Kidney (tissue), 14 donors: ENCODE data around the gene IL4I1. TPM values are rescaled to one million over a fixed set of nuclear protein-coding genes. Genes with fewer than 3 reads are reported as not detected.

Experiments used
- DNase-seq, 5 donors: peaks; one replicate each; pipeline ENCODE4 v3.0.0-alpha.2; 2013 to 2020
- FAIRE-seq: peaks from 2 replicates; lab custom pipeline; 2012; peaks lifted over from hg19 to GRCh38; lab: Jason Lieb, UNC
- H3K27ac ChIP-seq, 2 donors: one replicate each; pipeline ENCODE4 v1.7.0; 2013; ENCODE audit warnings: low read depth in 2 of 2, low read length in 2 of 2, inconsistent platforms in 1 of 2
- H3K27me3 ChIP-seq: one replicate; pipeline ENCODE4 v1.7.1; 2013; ENCODE audit warnings: low read length, inconsistent platforms; ENCODE audit not compliant: control insufficient read depth, insufficient read depth
- H3K36me3 ChIP-seq, 3 donors: one replicate each; pipeline versions ENCODE4 v1.7.0 to v1.7.1; 2013; ENCODE audit warnings: low read length in 3 of 3, control low read depth in 1 of 3, inconsistent platforms in 1 of 3; ENCODE audit not compliant: insufficient read depth in 3 of 3, control insufficient read depth in 2 of 3
- H3K4me1 ChIP-seq, 3 donors: one replicate each; pipeline versions ENCODE4 v1.7.0 to v1.7.1; 2013; ENCODE audit warnings: low read length in 3 of 3, inconsistent platforms in 1 of 3, low read depth in 1 of 3; ENCODE audit not compliant: control insufficient read depth in 2 of 3, insufficient read depth in 2 of 3
- H3K4me3 ChIP-seq, 3 donors: one replicate each; pipeline versions ENCODE4 v1.7.0 to v1.8.1; 2013; ENCODE audit warnings: low read length in 3 of 3, control low read depth in 1 of 3, inconsistent platforms in 1 of 3
- H3K9ac ChIP-seq, 3 donors: one replicate each; pipeline versions ENCODE4 v1.7.0 to v1.7.1; 2013; ENCODE audit warnings: low read length in 3 of 3, control low read depth in 1 of 3, inconsistent platforms in 1 of 3
- H3K9me3 ChIP-seq, 3 donors: one replicate each; pipeline versions ENCODE4 v1.7.0 to v1.7.1; 2013; ENCODE audit warnings: low read length in 3 of 3, control low read depth in 1 of 3, inconsistent platforms in 1 of 3; ENCODE audit not compliant: control insufficient read depth in 2 of 3, insufficient read depth in 1 of 3
- CTCF ChIP-seq: IDR thresholded peaks from 3 replicates; pipeline ENCODE4 v1.5.1; 2012; ENCODE audit warnings: mild to moderate bottlenecking, moderate library complexity, borderline replicate concordance; ENCODE audit not compliant: insufficient read depth; ENCODE audit errors: extremely low read depth
- intact Hi-C: fragments of 100-400 bp; cut with DNase I; formaldehyde crosslinking; loops from one replicate; pipeline ENCODE4 v1.11.1; 2022
- polyA plus RNA-seq: library from polyadenylated mRNA; stranded (reverse); fragments of 350-450 nt; fragmentation: Illumina TruSeq; extraction: RNeasy Lipid Tissue Mini Kit (QIAGEN cat#74804); gene quantifications from one replicate; pipeline ENCODE4 v1.2.3, GENCODE V29; 2014; ENCODE audit warnings: low read depth, low replicate concordance; ENCODE audit not compliant: insufficient read depth
- total RNA-seq: library from RNA; stranded (reverse); fragmentation: NEBNext Ultra II Directional; extraction: Animal tissue kit (Norgen Biotek cat#: 25700); gene quantifications from one replicate; pipeline ENCODE4 v1.2.1, GENCODE V29; 2021
- donor health status: control.
- donor health status: control.
- donor health status: control.
- donor health status: control.
- donor health status: control.
- donor health status: DM: yes; HTN: yes; CAD: no.
- donor health status: Normal renal cell carcinoma (clear cell type).

The IL4I1 gene
- total and polyA plus RNA-seq, 2 donors from 2014 or later, result 0.82 to 12.8 TPM

- Histone ChIP-seq H3K36me3 (peaks cover 0 to 31% (median 9%) of the 10 kb centered on the region in 3 donors), H3K27ac (no peak overlapping the region), H3K27me3 (no peaks in the 10 kb centered on the region), H3K4me3 (no peak overlapping the region), H3K9me3 (no peaks in the 10 kb centered on the region), H3K9ac (no peak overlapping the region), H3K4me1 (peaks cover 0 to 13% (median 9%) of the 10 kb centered on the region in 3 donors)
- no peak for FAIRE-seq
- intact Hi-C loops, result no loop called here
- no peak for TF ChIP-seq CTCF
- peak in 1 of 5 donors; percentile 37 for DNase-seq
These were observed 40.1 kb downstream of the IL4I1 start for GRCh38 chr19:49856574-49857021.

- no peak for FAIRE-seq
- Histone ChIP-seq H3K27ac (no peak overlapping the region), H3K4me1 (peaks cover 0 to 13% (median 9%) of the 10 kb centered on the region in 3 donors), H3K9me3 (no peaks in the 10 kb centered on the region), H3K4me3 (no peak overlapping the region), H3K27me3 (no peaks in the 10 kb centered on the region), H3K9ac (no peak overlapping the region), H3K36me3 (peaks cover 0 to 28% (median 9%) of the 10 kb centered on the region in 3 donors)
- TF ChIP-seq CTCF, result no peak
- intact Hi-C loops, result no loop called here
- peak in 1 of 5 donors; percentile 47 for DNase-seq
These were observed 40.8 kb downstream of the IL4I1 start for GRCh38 chr19:49855676-49856573.

- TF ChIP-seq CTCF, result no peak
- H3K27me3 ChIP-seq, result no peaks in the 10 kb centered on the region
- peaks cover 0 to 13% (median 9%) of the 10 kb centered on the region in 3 donors for H3K4me1 ChIP-seq
- H3K9ac ChIP-seq, result no peak overlapping the region
- FAIRE-seq (no peak), DNase-seq (no peak)
- peaks cover 0 to 24% (median 9%) of the 10 kb centered on the region in 3 donors for H3K36me3 ChIP-seq
- intact Hi-C loops, result no loop called here
- no peak overlapping the region for H3K4me3 ChIP-seq
- no peaks in the 10 kb centered on the region for H3K9me3 ChIP-seq
- no peak overlapping the region for H3K27ac ChIP-seq
These were observed 41.4 kb downstream of the IL4I1 start for GRCh38 chr19:49855277-49855675.
